ENCODE data around the gene ZNF639.

GRCh38 chr3:179322286-179323196 lies at the start of gene ZNF639:
- TF ChIP-seq POLR2A (IDR thresholded peaks at IDR 0.05; ENCODE audit: borderline replicate concordance, extremely low read depth, insufficient read depth, insufficient read length): peak; percentile 69
- peak; percentile 42 for TF ChIP-seq RAD21 (IDR thresholded peaks at IDR 0.05; ENCODE audit: low read depth)
